GM23338 (cell line): ENCODE data around the gene SMYD3. TPM values are rescaled to one million over a fixed set of nuclear protein-coding genes. Genes with fewer than 3 reads are reported as not detected.

Experiments
- ATAC-seq: fragments of 200-7000 bp; cut with Tn5 transposase; 3 replicates; pipeline ENCODE4 v1.9.1; 2020
- DNase-seq: peaks from one replicate; pipeline ENCODE4 v3.0.0-alpha.2; 2015; ENCODE audit warnings: low spot score
- H2AFZ ChIP-seq: fragments of 200-600 bp; sonication (generic); 2 replicates; pipeline ENCODE4 v1.8.0; 2016; ENCODE audit warnings: antibody characterized with exemption, mild to moderate bottlenecking, moderate library complexity
- H3F3A ChIP-seq: fragments of 200-600 bp; sonication (generic); replicated peaks from 2 replicates; pipeline ENCODE4 v1.8.0; 2017; ENCODE audit warnings: antibody characterized with exemption, mixed run types, low read depth
- H3K27ac ChIP-seq: fragments of 200-600 bp; sonication (generic); 2 replicates; pipeline ENCODE4 v1.6.1; 2016; ENCODE audit warnings: low read depth
- H3K27me3 ChIP-seq: fragments of 200-600 bp; sonication (generic); 2 replicates; pipeline ENCODE4 v1.8.0; 2016; ENCODE audit warnings: mild to moderate bottlenecking, mixed run types, moderate library complexity; ENCODE audit not compliant: insufficient read depth
- H3K36me3 ChIP-seq: fragments of 200-600 bp; sonication (generic); 2 replicates; pipeline ENCODE4 v1.8.0; 2016; ENCODE audit warnings: mild to moderate bottlenecking; ENCODE audit not compliant: insufficient read depth
- H3K4me1 ChIP-seq: fragments of 200-600 bp; sonication (generic); 2 replicates; pipeline ENCODE4 v1.8.0; 2016; ENCODE audit warnings: mild to moderate bottlenecking, moderate library complexity; ENCODE audit not compliant: insufficient read depth
- H3K4me2 ChIP-seq: fragments of 200-600 bp; sonication (generic); 2 replicates; pipeline ENCODE4 v1.7.1; 2017; ENCODE audit warnings: mixed run types
- H3K4me3 ChIP-seq: fragments of 200-600 bp; sonication (generic); 2 replicates; pipeline ENCODE4 v1.6.1; 2016; ENCODE audit warnings: mixed run types
- H3K79me2 ChIP-seq: fragments of 200-600 bp; sonication (generic); replicated peaks from 2 replicates; pipeline ENCODE4 v1.8.0; 2017; ENCODE audit warnings: mild to moderate bottlenecking; ENCODE audit not compliant: insufficient read depth
- H3K9me2 ChIP-seq: fragments of 200-600 bp; sonication (generic); 2 replicates; pipeline ENCODE4 v1.8.0; 2017; ENCODE audit not compliant: insufficient read depth
- H4K20me1 ChIP-seq: fragments of 200-600 bp; sonication (generic); replicated peaks from 2 replicates; pipeline ENCODE4 v1.8.0; 2017; ENCODE audit warnings: mild to moderate bottlenecking; ENCODE audit not compliant: insufficient read depth
- H3K27ac Mint-ChIP-seq: 2 replicates; pipeline ENCODE4 v1.8.0; 2020; ENCODE audit warnings: inconsistent platforms, mild to moderate bottlenecking, moderate library complexity, mixed read lengths
- H3K27me3 Mint-ChIP-seq: 3 replicates; pipeline ENCODE4 v1.8.0; 2022; ENCODE audit warnings: low read depth, mild to moderate bottlenecking, moderate library complexity, mixed read lengths, inconsistent platforms; ENCODE audit not compliant: insufficient read depth, poor library complexity
- H3K36me3 Mint-ChIP-seq: 3 replicates; pipeline ENCODE4 v1.8.0; 2021; ENCODE audit warnings: low read depth, mild to moderate bottlenecking, inconsistent platforms, moderate library complexity, mixed read lengths
- H3K4me1 Mint-ChIP-seq: 3 replicates; pipeline ENCODE4 v1.8.0; 2020; ENCODE audit warnings: mild to moderate bottlenecking, inconsistent platforms, mixed read lengths
- H3K4me3 Mint-ChIP-seq: 3 replicates; pipeline ENCODE4 v1.8.0; 2021; ENCODE audit warnings: moderate library complexity, mild to moderate bottlenecking, inconsistent platforms, mixed read lengths
- H3K9me3 Mint-ChIP-seq: 3 replicates; pipeline ENCODE4 v1.8.0; 2020; ENCODE audit warnings: moderate library complexity, mild to moderate bottlenecking, inconsistent platforms, mixed read lengths
- CREB1 ChIP-seq: fragments of 250-450 bp; sonication (Bioruptor Pico); IDR thresholded peaks from 2 replicates; pipeline ENCODE4 v1.5.0; 2020; ENCODE audit warnings: low read depth, mild to moderate bottlenecking, moderate library complexity
- EZH2 ChIP-seq: fragments of 200-600 bp; sonication (generic); IDR thresholded peaks from one replicate; pipeline ENCODE4 v1.8.0; 2017; ENCODE audit warnings: antibody characterized with exemption, mild to moderate bottlenecking, low read depth; ENCODE audit not compliant: unreplicated experiment
- EZH2phosphoT487 ChIP-seq: fragments of 200-600 bp; sonication (generic); IDR thresholded peaks from one replicate; pipeline ENCODE4 v1.8.1; 2018; ENCODE audit warnings: antibody characterized with exemption; ENCODE audit not compliant: unreplicated experiment
- POLR2AphosphoS5 ChIP-seq: IDR thresholded peaks from 2 replicates; pipeline ENCODE4 v1.6.1; 2016; ENCODE audit warnings: antibody characterized with exemption, low read depth
- STAT1 ChIP-seq: IDR thresholded peaks from one replicate; pipeline ENCODE4 v1.6.1; 2016; ENCODE audit warnings: antibody characterized with exemption; ENCODE audit not compliant: unreplicated experiment
- ZNF331 ChIP-seq: fragments of 250-450 bp; sonication (Bioruptor Pico); IDR thresholded peaks from 2 replicates; pipeline ENCODE4 v1.5.0; 2020; ENCODE audit warnings: low read depth, mild to moderate bottlenecking, moderate library complexity
- polyA plus RNA-seq: library from polyadenylated mRNA; unstranded; fragments of >200 nt; fragmentation: Nextera tagmentation; extraction: Ambion mirVana; gene quantifications from 2 replicates; pipeline ENCODE4 v1.2.1, GENCODE V29; 2016
- total RNA-seq: library from RNA; depleted of rRNA; stranded (reverse); fragments of >200 nt; shearing (Covaris generic); gene quantifications from 2 replicates; pipeline ENCODE4 v1.2.3, GENCODE V29; 2014
- TF ChIP-seq, protein P1 (sequence below), 2 experiments: fragments of 200-600 bp in 1 of 2; sonication (generic) in 1 of 2; conservative IDR thresholded peaks; 2 replicates each; pipeline versions ENCODE4 v1.5.1 to v1.6.1; 2016 to 2017; ENCODE audit warnings: antibody characterized with exemption in 2 of 2, low read depth in 2 of 2, mild to moderate bottlenecking in 2 of 2, moderate library complexity in 1 of 2
- TF ChIP-seq, protein P2 (sequence below): IDR thresholded peaks from 2 replicates; pipeline ENCODE4 v1.6.1; 2016; ENCODE audit warnings: antibody characterized with exemption
- TF ChIP-seq, protein P3 (sequence below): fragments of 250-450 bp; sonication (Bioruptor Pico); IDR thresholded peaks from 2 replicates; pipeline ENCODE4 v1.5.0; 2020; ENCODE audit warnings: mild to moderate bottlenecking, moderate library complexity

Gene SMYD3
- total and polyA plus RNA-seq, 2 experiments from 2014 or later: 31.8 to 34.4 TPM

GRCh38 chr1:245810181-245810769 is 696.8 kb downstream of the SMYD3 start:
- no peak overlapping the region for H3K4me3 Mint-ChIP-seq
- DNase-seq (no peak), ATAC-seq (peak; percentile 38)

More at GRCh38 chr1:245810181-245810769, 696.8 kb downstream of the SMYD3 start:
- Histone ChIP-seq H2AFZ (no peak overlapping the region), H4K20me1 (no peaks in the 10 kb centered on the region), H3K27ac (no peak overlapping the region), H3K4me2 (no peak overlapping the region), H3F3A (no peaks in the 10 kb centered on the region), H3K36me3 (no peaks in the 10 kb centered on the region), H3K79me2 (no peaks in the 10 kb centered on the region), H3K4me1 (no peaks in the 10 kb centered on the region), H3K4me3 (no peak overlapping the region), H3K9me2 (no peaks in the 10 kb centered on the region; the same call in 1 of the 2 replicates), H3K27me3 (no peaks in the 10 kb centered on the region)
- Mint-ChIP-seq H3K4me1 (peaks cover 19% of the 10 kb centered on the region), H3K36me3 (no peaks in the 10 kb centered on the region), H3K27me3 (peaks cover 2% of the 10 kb centered on the region), H3K9me3 (no peaks in the 10 kb centered on the region), H3K27ac (no peak overlapping the region)
- TF ChIP-seq, protein P1, sequence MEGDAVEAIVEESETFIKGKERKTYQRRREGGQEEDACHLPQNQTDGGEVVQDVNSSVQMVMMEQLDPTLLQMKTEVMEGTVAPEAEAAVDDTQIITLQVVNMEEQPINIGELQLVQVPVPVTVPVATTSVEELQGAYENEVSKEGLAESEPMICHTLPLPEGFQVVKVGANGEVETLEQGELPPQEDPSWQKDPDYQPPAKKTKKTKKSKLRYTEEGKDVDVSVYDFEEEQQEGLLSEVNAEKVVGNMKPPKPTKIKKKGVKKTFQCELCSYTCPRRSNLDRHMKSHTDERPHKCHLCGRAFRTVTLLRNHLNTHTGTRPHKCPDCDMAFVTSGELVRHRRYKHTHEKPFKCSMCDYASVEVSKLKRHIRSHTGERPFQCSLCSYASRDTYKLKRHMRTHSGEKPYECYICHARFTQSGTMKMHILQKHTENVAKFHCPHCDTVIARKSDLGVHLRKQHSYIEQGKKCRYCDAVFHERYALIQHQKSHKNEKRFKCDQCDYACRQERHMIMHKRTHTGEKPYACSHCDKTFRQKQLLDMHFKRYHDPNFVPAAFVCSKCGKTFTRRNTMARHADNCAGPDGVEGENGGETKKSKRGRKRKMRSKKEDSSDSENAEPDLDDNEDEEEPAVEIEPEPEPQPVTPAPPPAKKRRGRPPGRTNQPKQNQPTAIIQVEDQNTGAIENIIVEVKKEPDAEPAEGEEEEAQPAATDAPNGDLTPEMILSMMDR (conservative IDR thresholded peaks at IDR 0.05; ENCODE audit: low read depth in 2 of 2): no peak
- TF ChIP-seq POLR2AphosphoS5: no peak
- TF ChIP-seq ZNF331 (CRISPR knock-in tag): no peak
- TF ChIP-seq EZH2phosphoT487: no peak
- TF ChIP-seq, protein P2, sequence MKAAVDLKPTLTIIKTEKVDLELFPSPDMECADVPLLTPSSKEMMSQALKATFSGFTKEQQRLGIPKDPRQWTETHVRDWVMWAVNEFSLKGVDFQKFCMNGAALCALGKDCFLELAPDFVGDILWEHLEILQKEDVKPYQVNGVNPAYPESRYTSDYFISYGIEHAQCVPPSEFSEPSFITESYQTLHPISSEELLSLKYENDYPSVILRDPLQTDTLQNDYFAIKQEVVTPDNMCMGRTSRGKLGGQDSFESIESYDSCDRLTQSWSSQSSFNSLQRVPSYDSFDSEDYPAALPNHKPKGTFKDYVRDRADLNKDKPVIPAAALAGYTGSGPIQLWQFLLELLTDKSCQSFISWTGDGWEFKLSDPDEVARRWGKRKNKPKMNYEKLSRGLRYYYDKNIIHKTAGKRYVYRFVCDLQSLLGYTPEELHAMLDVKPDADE: no peak
- no peak for TF ChIP-seq EZH2
- TF ChIP-seq, protein P3, sequence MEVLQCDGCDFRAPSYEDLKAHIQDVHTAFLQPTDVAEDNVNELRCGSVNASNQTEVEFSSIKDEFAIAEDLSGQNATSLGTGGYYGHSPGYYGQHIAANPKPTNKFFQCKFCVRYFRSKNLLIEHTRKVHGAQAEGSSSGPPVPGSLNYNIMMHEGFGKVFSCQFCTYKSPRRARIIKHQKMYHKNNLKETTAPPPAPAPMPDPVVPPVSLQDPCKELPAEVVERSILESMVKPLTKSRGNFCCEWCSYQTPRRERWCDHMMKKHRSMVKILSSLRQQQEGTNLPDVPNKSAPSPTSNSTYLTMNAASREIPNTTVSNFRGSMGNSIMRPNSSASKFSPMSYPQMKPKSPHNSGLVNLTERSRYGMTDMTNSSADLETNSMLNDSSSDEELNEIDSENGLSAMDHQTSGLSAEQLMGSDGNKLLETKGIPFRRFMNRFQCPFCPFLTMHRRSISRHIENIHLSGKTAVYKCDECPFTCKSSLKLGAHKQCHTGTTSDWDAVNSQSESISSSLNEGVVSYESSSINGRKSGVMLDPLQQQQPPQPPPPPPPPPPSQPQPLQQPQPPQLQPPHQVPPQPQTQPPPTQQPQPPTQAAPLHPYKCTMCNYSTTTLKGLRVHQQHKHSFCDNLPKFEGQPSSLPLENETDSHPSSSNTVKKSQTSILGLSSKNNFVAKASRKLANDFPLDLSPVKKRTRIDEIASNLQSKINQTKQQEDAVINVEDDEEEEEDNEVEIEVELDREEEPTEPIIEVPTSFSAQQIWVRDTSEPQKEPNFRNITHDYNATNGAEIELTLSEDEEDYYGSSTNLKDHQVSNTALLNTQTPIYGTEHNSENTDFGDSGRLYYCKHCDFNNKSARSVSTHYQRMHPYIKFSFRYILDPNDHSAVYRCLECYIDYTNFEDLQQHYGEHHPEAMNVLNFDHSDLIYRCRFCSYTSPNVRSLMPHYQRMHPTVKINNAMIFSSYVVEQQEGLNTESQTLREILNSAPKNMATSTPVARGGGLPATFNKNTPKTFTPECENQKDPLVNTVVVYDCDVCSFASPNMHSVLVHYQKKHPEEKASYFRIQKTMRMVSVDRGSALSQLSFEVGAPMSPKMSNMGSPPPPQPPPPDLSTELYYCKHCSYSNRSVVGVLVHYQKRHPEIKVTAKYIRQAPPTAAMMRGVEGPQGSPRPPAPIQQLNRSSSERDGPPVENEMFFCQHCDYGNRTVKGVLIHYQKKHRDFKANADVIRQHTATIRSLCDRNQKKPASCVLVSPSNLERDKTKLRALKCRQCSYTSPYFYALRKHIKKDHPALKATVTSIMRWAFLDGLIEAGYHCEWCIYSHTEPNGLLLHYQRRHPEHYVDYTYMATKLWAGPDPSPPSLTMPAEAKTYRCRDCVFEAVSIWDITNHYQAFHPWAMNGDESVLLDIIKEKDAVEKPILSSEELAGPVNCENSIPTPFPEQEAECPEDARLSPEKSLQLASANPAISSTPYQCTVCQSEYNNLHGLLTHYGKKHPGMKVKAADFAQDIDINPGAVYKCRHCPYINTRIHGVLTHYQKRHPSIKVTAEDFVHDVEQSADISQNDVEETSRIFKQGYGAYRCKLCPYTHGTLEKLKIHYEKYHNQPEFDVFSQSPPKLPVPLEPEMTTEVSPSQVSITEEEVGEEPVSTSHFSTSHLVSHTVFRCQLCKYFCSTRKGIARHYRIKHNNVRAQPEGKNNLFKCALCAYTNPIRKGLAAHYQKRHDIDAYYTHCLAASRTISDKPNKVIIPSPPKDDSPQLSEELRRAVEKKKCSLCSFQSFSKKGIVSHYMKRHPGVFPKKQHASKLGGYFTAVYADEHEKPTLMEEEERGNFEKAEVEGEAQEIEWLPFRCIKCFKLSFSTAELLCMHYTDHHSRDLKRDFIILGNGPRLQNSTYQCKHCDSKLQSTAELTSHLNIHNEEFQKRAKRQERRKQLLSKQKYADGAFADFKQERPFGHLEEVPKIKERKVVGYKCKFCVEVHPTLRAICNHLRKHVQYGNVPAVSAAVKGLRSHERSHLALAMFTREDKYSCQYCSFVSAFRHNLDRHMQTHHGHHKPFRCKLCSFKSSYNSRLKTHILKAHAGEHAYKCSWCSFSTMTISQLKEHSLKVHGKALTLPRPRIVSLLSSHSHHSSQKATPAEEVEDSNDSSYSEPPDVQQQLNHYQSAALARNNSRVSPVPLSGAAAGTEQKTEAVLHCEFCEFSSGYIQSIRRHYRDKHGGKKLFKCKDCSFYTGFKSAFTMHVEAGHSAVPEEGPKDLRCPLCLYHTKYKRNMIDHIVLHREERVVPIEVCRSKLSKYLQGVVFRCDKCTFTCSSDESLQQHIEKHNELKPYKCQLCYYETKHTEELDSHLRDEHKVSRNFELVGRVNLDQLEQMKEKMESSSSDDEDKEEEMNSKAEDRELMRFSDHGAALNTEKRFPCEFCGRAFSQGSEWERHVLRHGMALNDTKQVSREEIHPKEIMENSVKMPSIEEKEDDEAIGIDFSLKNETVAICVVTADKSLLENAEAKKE (CRISPR knock-in tag): no peak
- TF ChIP-seq CREB1 (CRISPR knock-in tag): no peak
- TF ChIP-seq STAT1: no peak
